ENCODE data around the gene CNTN1. TPM values are rescaled to one million over a fixed set of nuclear protein-coding genes. Genes with fewer than 3 reads are reported as not detected.
"Not testable (repeated sequence)": the region's sequence is repeated elsewhere in the genome, so short reads cannot be mapped to it uniquely, and the experiment has no call there.

Gene CNTN1
- total and polyA plus RNA-seq, 2 of the 4 experiments (the other 2 are of a cell fraction): 0.10 to 0.18 TPM

GRCh38 chr12:40737416-40737815 lies 45.2 kb downstream of the CNTN1 start:
- POLR2A ChIA-PET (ENCODE audit: unreplicated experiment); H3K36me3 ChIP-seq (ENCODE audit: control insufficient read depth, insufficient read depth, low read length); dilution Hi-C loops (cut with HindIII; ENCODE audit: low sequenced_read_pairs, unreplicated experiment); H2BK20ac ChIP-seq (ENCODE audit: low read depth, low read length); H3K14ac ChIP-seq (replicated peaks; ENCODE audit: low read depth, low read length); H3K79me1 ChIP-seq (ENCODE audit: low read depth in 1 of 2, low read length in 2 of 2); H3K23ac ChIP-seq (ENCODE audit: low read depth, low read length); H3K27ac ChIP-seq (ENCODE audit: insufficient read depth, low read length); CTCF ChIA-PET; H3K18ac ChIP-seq (ENCODE audit: low read depth, low read length); H3K56ac ChIP-seq (ENCODE audit: extremely low read depth, insufficient read depth, low read length); H4K8ac ChIP-seq (ENCODE audit: low read depth in 2 of 2, low read length in 2 of 2); H2AK5ac ChIP-seq (ENCODE audit: low read depth, low read length); BruUV-seq (replicated peaks); H3K9me1 ChIP-seq (ENCODE audit: insufficient read depth, low read length); H3K4me2 ChIP-seq (ENCODE audit: low read depth, low read length); H4K91ac ChIP-seq (ENCODE audit: insufficient read depth, low read depth, low read length); H3K27me3 ChIP-seq (ENCODE audit: control insufficient read depth, insufficient read depth, low read length); H2BK15ac ChIP-seq (ENCODE audit: low read depth, low read length); H4K5ac ChIP-seq (ENCODE audit: low read depth, low read length); H3K4me1 ChIP-seq (ENCODE audit: control insufficient read depth, insufficient read depth, low read length); DNase-seq; H2BK5ac ChIP-seq (ENCODE audit: low read depth, low read length, poor library complexity, severe bottlenecking); H2AFZ ChIP-seq (replicated peaks; ENCODE audit: low read length, poor library complexity); intact Hi-C loops (cut with micrococcal nuclease); H3K4me3 ChIP-seq (ENCODE audit: insufficient read depth, low read depth, low read length); ATAC-seq (ENCODE audit: low read depth); H2BK120ac ChIP-seq (ENCODE audit: low read depth, low read length); H4K20me1 ChIP-seq (ENCODE audit: insufficient read depth, low read length); H3K4ac ChIP-seq (ENCODE audit: low read depth, low read length); H2AK9ac ChIP-seq (replicated peaks; ENCODE audit: low read depth, low read length, poor library complexity); H3K9me3 ChIP-seq (ENCODE audit: control insufficient read depth, insufficient read depth, low read length); in situ Hi-C loops (cut with MboI; ENCODE audit: low sequenced_read_pairs); H3K9ac ChIP-seq (ENCODE audit: low read depth, low read length): not testable (repeated sequence)
- 60% methylated on average over 2 of the region's 4 CpGs; no CpG with 5 or more reads in 1 of the 2 experiments for WGBS, 2 experiments (ENCODE audit: extremely low coverage in 2 of 2, insufficient read length in 1 of 2)

All from IMR-90 (cell line).